ENCODE results near the gene OR2T1. TPM values are rescaled to one million over a fixed set of nuclear protein-coding genes. Genes with fewer than 3 reads are reported as not detected.
"Not testable (repeated sequence)": the region's sequence is repeated elsewhere in the genome, so short reads cannot be mapped to it uniquely, and the experiment has no call there.

OR2T1 gene
- total RNA-seq, 1 donor from 2014 or later = not detected

DNA sequence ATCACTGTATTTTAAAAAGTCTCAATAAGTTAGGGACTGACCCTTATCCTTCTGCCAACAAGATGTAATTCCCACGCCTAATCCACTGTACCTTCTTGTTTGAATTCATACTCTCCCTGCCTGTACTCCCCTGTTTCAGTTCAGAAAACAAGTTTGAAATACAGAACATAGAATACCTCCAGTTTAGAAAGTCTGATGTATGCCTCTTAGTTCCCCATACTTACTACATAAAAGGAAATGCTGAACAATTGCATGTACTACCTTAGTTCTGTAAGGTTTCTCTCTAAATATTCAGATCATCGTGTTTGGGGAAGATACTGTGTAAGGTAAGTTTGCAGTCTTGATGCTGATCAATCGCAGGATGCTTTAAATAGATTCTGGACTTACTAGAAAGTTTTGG, 33.5 kb downstream of the OR2T1 start:
- not testable (repeated sequence) for DNase-seq (ENCODE audit: low spot score)

- DNase-seq (ENCODE audit: low spot score) = not testable (repeated sequence)
These were observed 35.8 kb downstream of the OR2T1 start for GRCh38 chr1:248438668-248439067.

DNA sequence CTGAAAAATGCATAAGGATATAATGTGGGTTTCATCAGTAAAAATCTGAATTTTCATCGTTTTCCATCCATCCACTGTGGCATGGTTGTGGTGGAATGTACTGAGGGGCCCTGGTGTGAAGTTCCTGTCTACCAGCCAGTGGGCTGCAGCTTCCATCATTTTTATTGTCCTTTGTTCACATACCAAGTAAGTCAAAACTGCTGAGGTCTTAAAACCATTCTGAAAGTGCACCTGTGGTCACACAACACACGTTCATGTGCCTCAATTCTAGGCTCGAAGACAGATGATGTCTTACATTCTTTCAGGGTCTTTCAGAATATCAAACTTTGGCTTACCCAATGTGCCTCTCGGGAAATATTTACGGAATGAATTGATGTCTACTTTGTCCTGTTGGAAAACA, 36.4 kb downstream of the OR2T1 start:
- DNase-seq (ENCODE audit: low spot score) = not testable (repeated sequence)

GRCh38 chr1:248442500-248443277, 39.8 kb downstream of the OR2T1 start:
- not testable (repeated sequence) for DNase-seq (ENCODE audit: low spot score)

DNA sequence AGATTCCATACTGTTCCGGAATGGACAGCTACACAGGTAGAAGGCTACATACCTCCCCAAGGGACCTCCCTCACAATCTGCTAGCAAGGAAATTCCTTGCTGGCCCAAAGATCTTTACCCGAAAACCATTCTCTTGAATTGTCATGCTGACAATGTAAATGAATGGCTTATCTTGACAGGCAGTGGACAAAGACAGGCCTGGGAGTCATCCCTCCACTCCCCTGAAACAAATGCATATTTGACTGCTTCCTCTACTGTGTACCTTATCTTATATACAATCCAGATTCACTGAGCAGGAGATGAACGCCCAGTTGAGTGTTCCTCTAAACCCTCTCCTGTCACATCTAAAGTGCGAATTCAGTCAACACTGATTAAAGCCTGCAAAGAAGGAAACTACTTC, 41.8 kb downstream of the OR2T1 start:
- not testable (repeated sequence) for DNase-seq (ENCODE audit: low spot score)

DNA sequence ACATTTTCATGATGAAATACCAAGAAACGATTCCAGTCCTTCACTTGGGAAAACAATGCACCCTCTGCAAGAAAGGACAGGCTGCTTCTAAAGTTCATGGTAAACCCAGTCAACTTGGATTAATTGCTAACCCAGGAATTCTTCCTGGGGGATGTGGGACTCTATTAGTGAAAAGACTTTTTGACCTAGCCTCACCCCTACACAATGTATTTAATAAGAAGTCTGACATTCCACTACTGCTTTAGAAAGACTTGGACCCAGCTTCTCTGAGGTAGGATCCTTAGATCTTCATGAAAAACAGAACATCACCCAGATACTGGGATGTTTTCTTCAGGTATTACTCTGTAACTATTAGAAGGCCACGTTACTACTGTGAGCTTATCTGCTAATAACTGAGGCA, 42.6 kb downstream of the OR2T1 start, which contains the start of gene OR2T2:
Gene OR2T2 (plus strand): TSS at position 239 of the 400 bp plus-strand sequence. CDS start 7,161 bp downstream, outside the sequence.
- DNase-seq (ENCODE audit: low spot score) = not testable (repeated sequence)

DNA sequence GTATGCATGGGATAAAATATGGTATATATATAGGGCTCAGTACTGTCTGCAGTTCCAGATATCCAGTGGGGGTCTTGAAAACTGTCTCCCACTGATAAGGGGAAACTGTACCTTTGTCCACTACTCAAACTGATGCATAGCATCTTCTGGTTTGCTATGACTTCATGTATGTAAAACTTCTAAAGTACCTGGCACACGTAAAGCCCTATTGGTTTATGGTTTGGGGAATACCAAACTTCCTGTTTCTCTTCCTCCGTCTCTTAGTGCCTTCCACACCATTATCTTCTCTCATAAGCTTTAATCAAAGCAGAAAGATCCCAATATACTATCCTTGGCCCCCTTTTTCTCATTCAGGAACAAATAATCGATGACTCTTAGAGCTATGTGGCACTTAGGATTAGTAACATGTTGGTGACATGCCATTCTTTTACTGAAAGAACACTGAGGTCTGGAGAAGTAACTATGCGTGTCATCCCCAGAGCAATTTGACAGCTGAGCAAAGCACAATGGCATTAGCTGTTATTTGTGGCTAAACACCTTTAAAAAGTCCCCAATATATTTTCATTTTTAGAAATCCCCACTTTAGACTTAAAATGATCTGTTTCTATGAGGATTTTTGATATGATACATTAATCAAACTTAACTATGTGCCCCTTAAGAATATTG, 45.7 kb downstream of the OR2T1 start:
- DNase-seq (ENCODE audit: low spot score) = not testable (repeated sequence)

DNA sequence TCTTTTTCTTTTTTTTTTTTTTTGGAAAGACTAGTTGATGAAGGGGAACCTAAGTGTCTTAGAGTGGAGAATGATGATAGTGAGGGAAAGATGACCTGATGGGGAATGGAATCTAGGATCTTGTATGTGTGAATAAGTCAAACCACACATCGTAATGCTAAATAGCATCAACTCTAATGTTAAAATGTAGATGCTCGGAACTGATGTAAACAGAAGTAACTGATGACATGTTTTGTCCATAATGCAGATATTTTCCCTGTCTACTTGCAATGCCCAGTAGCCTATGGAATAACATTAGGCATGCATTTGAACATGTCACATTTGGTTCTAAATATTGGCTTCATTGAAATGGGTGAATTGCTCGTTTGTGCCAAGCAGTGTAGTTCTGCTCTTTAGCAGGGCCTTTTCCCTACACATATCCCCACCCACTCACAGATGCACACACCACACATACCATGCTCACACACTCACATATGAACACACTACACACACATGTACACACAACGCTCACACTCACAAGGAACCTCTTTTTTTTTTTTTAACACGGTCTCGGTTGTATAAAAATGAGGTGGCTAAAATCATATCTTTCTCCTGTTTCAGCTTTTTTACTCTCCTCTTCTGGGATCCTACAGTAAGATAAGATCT, 47.1 kb downstream of the OR2T1 start:
- DNase-seq (ENCODE audit: low spot score) = not testable (repeated sequence)

- not testable (repeated sequence) for DNase-seq (ENCODE audit: low spot score)
These were observed 47.8 kb downstream of the OR2T1 start for GRCh38 chr1:248450466-248451145.

DNA sequence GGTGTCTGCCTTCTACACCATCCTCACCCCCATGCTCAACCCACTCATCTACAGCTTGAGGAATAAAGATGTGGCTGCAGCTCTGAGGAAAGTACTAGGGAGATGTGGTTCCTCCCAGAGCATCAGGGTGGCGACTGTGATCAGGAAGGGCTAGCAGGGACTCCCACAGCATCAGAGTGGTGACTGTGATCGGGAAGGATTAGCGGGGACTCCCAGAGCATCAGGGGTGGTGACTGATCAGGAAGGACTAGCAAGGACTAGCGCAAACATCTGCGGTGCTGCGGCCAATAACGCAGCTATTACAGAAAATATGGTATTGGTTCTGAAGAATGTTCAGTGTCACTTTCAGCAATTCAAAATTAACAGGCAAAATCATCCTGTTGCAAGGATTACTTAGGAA, 50.8 kb downstream of the OR2T1 start:
- not testable (repeated sequence) for DNase-seq (ENCODE audit: low spot score)

DNA sequence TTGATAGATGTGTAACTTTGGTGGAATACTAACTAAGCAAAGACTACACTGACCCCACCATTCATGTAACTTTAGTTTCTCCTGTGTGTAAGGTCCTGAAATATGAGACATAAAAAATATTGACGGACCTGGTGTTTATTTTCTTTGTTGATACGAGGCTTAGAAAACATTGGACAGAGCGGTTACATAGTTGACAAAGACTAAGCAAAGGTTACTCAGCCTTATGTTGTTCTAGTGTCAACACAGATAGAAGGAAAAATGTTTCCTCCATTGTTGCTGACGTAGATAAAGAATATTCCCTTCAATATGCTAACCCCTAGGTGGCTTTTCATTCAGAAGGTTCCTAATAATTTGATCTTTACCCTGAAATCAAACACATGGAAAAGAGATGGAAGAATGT, 52.2 kb downstream of the OR2T1 start:
- not testable (repeated sequence) for DNase-seq (ENCODE audit: low spot score)

DNA sequence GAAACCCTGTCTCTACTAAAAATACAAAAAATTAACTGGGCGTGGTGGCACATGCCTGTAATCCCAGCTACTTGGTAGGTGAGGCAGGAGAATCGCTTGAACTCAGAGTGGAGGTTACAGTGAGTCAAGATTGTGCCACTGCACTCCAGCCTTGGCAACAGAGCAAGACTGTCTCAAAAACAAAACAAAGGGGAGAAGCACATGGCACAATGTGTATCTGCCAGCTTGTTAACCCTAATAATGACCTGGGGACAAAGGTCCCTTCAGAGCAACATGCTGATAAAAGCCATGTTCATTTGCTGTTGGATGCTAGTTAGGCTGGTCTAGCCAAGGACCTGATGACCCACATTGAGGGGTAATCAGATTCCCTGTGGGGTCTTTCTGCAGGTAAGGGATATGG, 53.8 kb downstream of the OR2T1 start:
- DNase-seq (ENCODE audit: low spot score) = not testable (repeated sequence)

Other genes starting within 250 kb of the OR2T1 start
- not detected for gene OR2M2, start 228.2 kb upstream of the OR2T1 start, total RNA-seq
- not detected for gene OR2M3, start 205.8 kb upstream of the OR2T1 start, total RNA-seq
- not detected for gene OR2M4, start 171.6 kb upstream of the OR2T1 start, total RNA-seq
- gene OR2T33, start 125.1 kb upstream of the OR2T1 start, total RNA-seq = not detected
- gene OR2T12, start 99.6 kb upstream of the OR2T1 start, total RNA-seq = not detected
- not detected for gene OR2M7, start 78.5 kb upstream of the OR2T1 start, total RNA-seq
- not detected for gene OR14C36, start 54.3 kb upstream of the OR2T1 start, total RNA-seq
- not detected for gene OR2T4, start 41.4 kb upstream of the OR2T1 start, total RNA-seq
- gene OR2T6, start 27.3 kb upstream of the OR2T1 start, total RNA-seq = not detected
- gene OR2T2, start 42.6 kb downstream of the OR2T1 start, total RNA-seq = not detected
- not detected for gene OR2T3, start 70.3 kb downstream of the OR2T1 start, total RNA-seq
- not detected for gene OR2T5, start 85.5 kb downstream of the OR2T1 start, total RNA-seq
- not detected for gene OR2G6, start 105.0 kb downstream of the OR2T1 start, total RNA-seq
- not detected for gene OR2T29, start 159.7 kb downstream of the OR2T1 start, total RNA-seq
- not detected for gene OR2T34, start 171.7 kb downstream of the OR2T1 start, total RNA-seq
- not detected for gene OR2T10, start 194.7 kb downstream of the OR2T1 start, total RNA-seq
- gene OR2T11, start 232.0 kb downstream of the OR2T1 start, total RNA-seq = not detected
- gene OR2T35, start 242.2 kb downstream of the OR2T1 start, total RNA-seq = not detected